BLaER1 (cell line): ENCODE measurements around the gene TMED1.
"Not testable (repeated sequence)": the region's sequence is repeated elsewhere in the genome, so short reads cannot be mapped to it uniquely, and the experiment has no call there.

Experiments used
- H3K27ac ChIP-seq: shearing (Covaris generic); formaldehyde crosslinking; 2 replicates; pipeline ENCODE4 v1.8.1; 2022
- H3K27me3 ChIP-seq: shearing (Covaris generic); formaldehyde crosslinking; 2 replicates; pipeline ENCODE4 v1.8.1; 2022
- H3K36me3 ChIP-seq: shearing (Covaris generic); formaldehyde crosslinking; 2 replicates; pipeline ENCODE4 v1.8.1; 2022
- H3K4me1 ChIP-seq: shearing (Covaris generic); formaldehyde crosslinking; 2 replicates; pipeline ENCODE4 v1.8.1; 2022
- H3K4me2 ChIP-seq: shearing (Covaris generic); formaldehyde crosslinking; 2 replicates; pipeline ENCODE4 v1.8.1; 2022
- H3K4me3 ChIP-seq: shearing (Covaris generic); formaldehyde crosslinking; 2 replicates; pipeline ENCODE4 v1.8.1; 2022
- H3K9ac ChIP-seq: shearing (Covaris generic); formaldehyde crosslinking; 2 replicates; pipeline ENCODE4 v1.8.1; 2022
- H3K9me3 ChIP-seq: shearing (Covaris generic); formaldehyde crosslinking; 2 replicates; pipeline ENCODE4 v1.8.1; 2022
- H4K20me1 ChIP-seq: shearing (Covaris generic); formaldehyde crosslinking; 2 replicates; pipeline ENCODE4 v1.8.1; 2022
- Cebpa-rat ChIP-seq: shearing (Covaris generic); IDR thresholded peaks from 2 replicates; pipeline ENCODE4 v1.8.1; 2022

Gene TMED1

DNA sequence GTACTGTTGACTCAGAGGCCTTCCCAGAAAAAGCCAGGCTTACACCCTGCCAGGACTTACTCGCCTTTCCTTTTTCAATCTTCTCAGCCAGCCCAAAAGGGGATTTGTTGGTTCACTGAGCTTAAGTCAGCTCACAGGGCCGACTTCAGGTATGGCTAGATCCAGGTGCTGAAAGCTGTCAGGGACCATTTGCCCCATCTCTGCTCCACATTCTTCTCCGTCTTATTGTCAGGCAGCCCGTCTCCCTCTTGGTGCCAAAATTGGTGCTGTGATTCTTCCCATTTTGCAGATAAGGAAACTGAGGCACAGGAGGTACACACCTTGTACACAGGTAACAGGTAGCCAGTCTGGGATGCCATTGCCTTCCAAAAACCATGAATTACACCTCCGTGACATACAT, 14.6 kb upstream of the TMED1 start:
- H3K36me3 ChIP-seq: no peaks in the 10 kb centered on the region
- H3K27ac ChIP-seq: no peak overlapping the region
- H3K4me1 ChIP-seq: peaks cover 8% of the 10 kb centered on the region
- H3K9me3 ChIP-seq: peaks cover 13% of the 10 kb centered on the region
- no peak overlapping the region for H3K4me3 ChIP-seq
- H3K27me3 ChIP-seq: no peaks in the 10 kb centered on the region
- H4K20me1 ChIP-seq: no peaks in the 10 kb centered on the region
- no peak for TF ChIP-seq Cebpa-rat
- no peak overlapping the region for H3K9ac ChIP-seq
- no peak overlapping the region for H3K4me2 ChIP-seq

DNA sequence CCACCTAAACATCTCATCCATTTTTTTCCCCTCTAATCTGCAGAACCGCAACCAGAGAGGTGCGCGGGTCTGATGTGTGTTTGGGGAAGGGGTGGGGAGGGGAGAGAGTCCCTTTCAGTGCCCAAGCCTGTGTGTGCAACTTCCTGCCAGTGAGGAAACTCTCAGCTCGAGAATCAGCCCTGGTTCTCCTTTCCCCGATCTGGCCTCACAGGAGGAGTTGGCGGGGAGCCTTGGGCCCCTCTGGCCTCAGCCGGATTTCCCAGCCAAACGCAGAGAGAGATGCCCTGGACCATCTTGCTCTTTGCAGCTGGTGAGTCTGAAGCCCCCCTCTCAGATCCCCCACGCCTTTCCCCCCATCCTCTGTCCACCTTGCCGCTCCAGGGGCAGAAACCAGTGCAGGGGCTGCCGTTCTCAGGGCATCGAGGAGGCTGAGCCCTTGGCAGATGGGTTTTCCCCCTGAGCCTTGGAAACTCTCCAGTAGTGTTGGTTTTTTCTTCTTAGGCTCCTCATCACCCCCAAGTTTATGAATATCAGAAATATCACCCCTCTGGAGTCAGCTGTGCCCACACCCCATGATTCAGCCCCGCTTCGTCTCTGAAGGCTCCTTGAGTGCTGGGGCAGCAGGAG, 12.3 kb upstream of the TMED1 start, which contains the start of gene C19orf38:
C19orf38 (plus strand) TSS at position 186 of the 627 bp plus-strand sequence; CDS start at position 280, 94 bp downstream.
- Histone ChIP-seq H3K4me3 (no peak within 1 kb of the TSS), H3K36me3 (no peaks in the 10 kb centered on the region), H3K9ac (peak within 1 kb of the TSS; percentile 38), H3K4me1 (peaks cover 8% of the 10 kb centered on the region), H3K27ac (no peak within 1 kb of the TSS), H4K20me1 (no peaks in the 10 kb centered on the region), H3K4me2 (peak within 1 kb of the TSS; percentile 56), H3K9me3 (peaks cover 13% of the 10 kb centered on the region), H3K27me3 (no peaks in the 10 kb centered on the region)
- TF ChIP-seq Cebpa-rat: no peak

DNA sequence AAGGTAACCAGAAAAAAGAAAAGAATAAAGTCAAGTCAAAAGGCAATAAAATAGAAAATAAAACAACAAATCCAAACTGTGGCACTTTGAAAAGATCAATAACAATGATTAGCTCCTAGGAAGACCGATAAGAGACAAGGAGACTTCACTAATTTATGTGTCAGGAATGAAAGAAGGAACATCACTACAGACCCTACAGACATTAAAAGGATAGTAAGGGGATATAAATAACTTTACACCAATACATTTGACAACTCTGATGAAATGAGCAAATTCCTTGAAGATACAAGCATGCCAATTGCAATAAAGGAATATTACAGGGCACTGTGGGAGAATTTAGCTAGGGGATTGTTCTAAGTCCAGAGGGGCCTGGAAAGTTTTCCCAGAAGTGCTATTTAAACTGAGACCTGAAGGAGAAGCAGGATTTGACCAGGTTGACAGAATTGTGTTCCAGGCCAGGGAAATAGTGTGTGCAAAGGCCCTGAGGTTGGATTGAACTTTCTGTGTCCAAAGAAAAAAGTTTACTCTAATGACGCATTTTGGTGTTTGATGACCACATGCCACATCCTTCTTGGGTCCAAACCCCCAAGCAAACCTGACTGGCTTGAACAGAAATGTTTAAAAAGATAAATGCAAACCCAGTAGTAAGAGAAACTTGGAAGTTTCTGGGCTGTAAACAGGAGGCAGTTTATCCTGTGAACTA, 10.6 kb upstream of the TMED1 start:
- Histone ChIP-seq H3K9me3 (peaks cover 19% of the 10 kb centered on the region), H3K27ac (no peak overlapping the region), H3K27me3 (no peaks in the 10 kb centered on the region), H3K4me3 (no peak overlapping the region), H3K9ac (no peak overlapping the region), H3K4me1 (peaks cover 8% of the 10 kb centered on the region), H4K20me1 (no peaks in the 10 kb centered on the region), H3K36me3 (no peaks in the 10 kb centered on the region), H3K4me2 (no peak overlapping the region)
- TF ChIP-seq Cebpa-rat: no peak

DNA sequence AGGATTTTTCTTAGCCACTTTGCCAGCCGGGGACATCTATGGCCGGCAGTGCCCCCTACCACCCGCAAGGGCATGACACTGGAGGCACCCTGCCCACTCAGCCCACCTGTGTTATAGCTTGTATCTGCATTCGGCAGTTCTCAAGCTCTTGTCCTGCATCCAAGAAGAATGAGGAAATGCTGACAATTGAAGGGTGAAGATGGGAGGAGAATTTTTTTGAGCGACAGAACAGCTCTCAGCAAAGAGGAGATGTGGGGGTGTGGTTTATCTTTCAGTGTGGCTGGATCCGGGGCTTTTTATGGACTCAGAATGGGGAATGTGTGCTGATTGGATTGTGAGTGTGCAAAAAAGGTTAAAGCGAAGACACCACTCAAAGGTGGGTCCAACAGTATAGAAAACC, 6.8 kb upstream of the TMED1 start:
- no peak overlapping the region for H3K4me2 ChIP-seq

DNA sequence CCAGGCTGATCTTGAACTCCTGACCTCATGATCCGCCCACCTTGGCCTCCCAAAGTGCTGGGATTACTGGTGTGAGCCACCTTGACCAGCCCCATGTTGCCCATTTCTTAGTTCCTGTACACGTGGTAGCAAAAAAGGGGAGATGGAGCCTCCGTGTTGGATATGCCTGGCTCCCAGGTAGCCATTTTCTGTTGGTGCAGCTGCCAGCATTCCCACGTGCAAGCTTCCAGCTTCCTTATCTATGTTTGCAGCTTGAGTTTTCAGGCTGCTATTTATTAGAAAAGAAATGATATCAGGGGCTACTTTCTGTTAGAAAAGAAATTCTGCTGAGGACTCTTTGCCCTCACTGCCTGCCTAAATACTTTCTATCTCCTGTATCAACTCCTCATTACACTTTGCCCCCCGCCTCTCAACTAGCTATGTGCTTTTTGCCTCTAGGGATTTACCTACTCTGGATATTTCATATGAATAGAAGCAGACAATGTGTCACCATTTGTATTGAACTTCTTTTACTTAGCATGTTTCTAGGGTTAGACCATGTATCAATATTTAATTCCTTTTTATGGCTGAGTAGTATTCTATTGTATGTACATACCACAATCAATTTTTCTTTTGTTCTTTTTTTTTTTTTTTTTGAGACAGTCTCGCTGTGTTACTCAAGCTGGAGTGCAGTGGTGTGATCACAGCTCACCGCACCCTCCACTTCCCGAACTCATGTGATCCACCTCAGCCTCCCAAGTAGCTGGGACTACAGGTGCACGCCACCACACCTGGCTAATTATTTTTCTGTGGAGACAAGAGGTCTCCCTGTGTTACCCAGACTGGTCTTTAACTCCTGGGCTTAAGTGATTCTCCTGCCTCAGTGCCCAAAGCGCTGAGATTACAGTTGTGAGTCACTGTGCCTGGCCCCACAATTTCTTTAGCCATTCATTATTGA, 3.4 kb upstream of the TMED1 start:
- H3K9me3 ChIP-seq: peaks cover 41% of the 10 kb centered on the region

More for the DNA sequence above, 6.8 kb upstream of the TMED1 start:
- Histone ChIP-seq H3K9me3 (peaks cover 43% of the 10 kb centered on the region), H3K4me1 (no peaks in the 10 kb centered on the region), H3K27ac (no peak overlapping the region), H4K20me1 (no peaks in the 10 kb centered on the region), H3K4me3 (no peak overlapping the region), H3K36me3 (no peaks in the 10 kb centered on the region), H3K27me3 (no peaks in the 10 kb centered on the region), H3K9ac (no peak overlapping the region)
- TF ChIP-seq Cebpa-rat: no peak

DNA sequence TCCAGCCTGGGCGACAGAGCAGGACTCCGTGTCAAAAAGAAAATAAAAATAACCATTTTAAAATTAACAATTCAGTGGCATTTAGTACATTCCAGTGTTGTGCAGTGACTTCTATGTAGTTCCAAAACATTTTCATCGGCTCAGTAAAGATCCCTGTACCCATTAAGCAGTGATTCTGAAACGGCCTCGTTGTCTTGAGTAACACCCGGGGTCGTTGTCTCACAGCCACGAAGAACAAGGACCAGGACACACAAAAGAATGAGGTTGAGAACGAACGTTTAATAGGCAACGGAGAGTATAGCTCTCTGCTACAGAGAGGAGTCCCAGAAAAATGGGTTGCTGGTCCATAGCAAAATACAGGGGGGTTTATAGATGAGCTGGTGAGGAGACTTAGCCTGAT, 2.4 kb upstream of the TMED1 start:
- Histone ChIP-seq H3K9ac (no peak overlapping the region), H3K4me2 (no peak overlapping the region)
- no peak for TF ChIP-seq Cebpa-rat

More for the DNA sequence above, 3.4 kb upstream of the TMED1 start:
- peaks cover 13% of the 10 kb centered on the region for H3K4me1 ChIP-seq
- H3K27ac ChIP-seq: no peak overlapping the region
- TF ChIP-seq Cebpa-rat: no peak
- H3K4me2 ChIP-seq: no peak overlapping the region
- no peak overlapping the region for H3K9ac ChIP-seq
- no peak overlapping the region for H3K4me3 ChIP-seq
- no peaks in the 10 kb centered on the region for H3K27me3 ChIP-seq
- H3K36me3 ChIP-seq: peaks cover 9% of the 10 kb centered on the region
- H4K20me1 ChIP-seq: peaks cover 11% of the 10 kb centered on the region

DNA sequence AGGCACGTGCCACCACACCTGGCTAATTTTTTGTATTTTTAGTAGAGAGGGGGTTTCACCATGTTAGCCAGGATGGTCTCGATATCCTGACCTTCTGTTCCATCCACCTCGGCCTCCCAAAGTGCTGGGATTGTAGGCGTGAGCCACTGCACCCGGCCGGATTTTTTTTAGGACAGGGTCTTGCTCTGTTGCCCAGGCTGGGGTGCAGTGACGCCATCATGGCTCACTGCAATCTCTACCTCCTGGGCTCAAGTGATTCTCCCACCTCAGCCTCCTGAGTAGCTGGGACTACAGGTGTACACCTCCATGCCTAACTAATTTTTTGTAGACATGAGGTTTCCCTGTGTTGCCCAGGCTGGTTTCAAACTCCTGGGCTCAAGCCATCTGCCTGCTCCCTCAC, 1.6 kb upstream of the TMED1 start:
- peaks cover 36% of the 10 kb centered on the region for H3K9me3 ChIP-seq
- H3K4me2 ChIP-seq, H3K27ac ChIP-seq, H3K4me3 ChIP-seq, H3K27me3 ChIP-seq, H3K9ac ChIP-seq: not testable (repeated sequence)
- peaks cover 26% of the 10 kb centered on the region for H3K36me3 ChIP-seq
- peaks cover 13% of the 10 kb centered on the region for H3K4me1 ChIP-seq
- H4K20me1 ChIP-seq: peaks cover 29% of the 10 kb centered on the region

More for the DNA sequence above, 2.4 kb upstream of the TMED1 start:
- Histone ChIP-seq H3K4me1 (peaks cover 13% of the 10 kb centered on the region), H3K9me3 (peaks cover 41% of the 10 kb centered on the region), H3K36me3 (peaks cover 19% of the 10 kb centered on the region), H3K27me3 (no peaks in the 10 kb centered on the region), H3K27ac (no peak overlapping the region), H4K20me1 (peaks cover 21% of the 10 kb centered on the region), H3K4me3 (no peak overlapping the region)

DNA sequence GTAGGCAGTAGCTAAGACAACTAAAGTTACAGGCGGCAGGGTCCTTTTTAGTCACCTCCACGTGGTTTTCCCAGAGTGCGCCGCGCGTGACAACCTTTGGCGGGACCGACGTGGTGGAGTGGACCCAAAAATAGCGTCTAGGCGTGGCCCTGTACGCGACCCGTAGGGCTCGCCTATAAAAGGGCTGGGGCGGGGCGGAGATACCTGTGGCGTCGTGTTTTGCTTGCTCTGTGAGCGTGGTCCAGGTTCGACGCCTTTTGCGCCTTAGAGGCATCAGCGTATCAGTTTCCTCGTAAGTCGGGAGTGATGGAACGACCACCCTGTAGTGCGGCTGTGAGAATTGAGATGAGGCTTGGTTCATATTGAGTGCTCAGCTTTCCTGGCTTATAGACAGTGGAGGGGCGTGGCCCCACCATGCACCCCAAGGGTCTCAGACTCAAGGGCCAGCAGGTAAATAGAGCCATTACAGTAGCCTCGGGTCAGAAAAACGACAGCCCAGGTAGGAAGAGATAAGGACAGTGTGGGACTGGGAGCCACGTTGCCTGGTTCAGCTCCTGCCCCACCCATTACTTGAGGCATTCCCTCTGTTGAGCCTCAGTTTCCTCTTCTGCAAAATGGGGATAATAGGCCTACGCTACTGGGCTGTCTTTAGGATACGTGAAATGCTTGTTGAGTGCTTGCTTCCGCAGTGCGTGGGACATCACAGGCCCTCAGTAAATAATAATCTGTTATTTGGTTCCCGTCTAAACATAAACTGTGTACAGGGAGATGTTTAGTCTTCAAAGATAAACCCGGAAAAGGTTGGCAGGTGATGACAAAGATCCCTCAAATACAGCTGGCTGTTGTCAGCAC, 693 bp upstream of the TMED1 start:
- Histone ChIP-seq H3K27ac (peak overlapping the region; percentile 95), H3K36me3 (peaks cover 35% of the 10 kb centered on the region), H3K4me1 (peaks cover 13% of the 10 kb centered on the region), H3K4me3 (peak overlapping the region; percentile 81), H3K9ac (peak overlapping the region; percentile 95), H3K9me3 (peaks cover 35% of the 10 kb centered on the region), H3K27me3 (no peaks in the 10 kb centered on the region), H3K4me2 (peak overlapping the region; percentile 81), H4K20me1 (peaks cover 38% of the 10 kb centered on the region)
- no peak for TF ChIP-seq Cebpa-rat
